H9 (cell line): ENCODE results near the gene ZNF428. TPM values are rescaled to one million over a fixed set of nuclear protein-coding genes. Genes with fewer than 3 reads are reported as not detected.

Experiments used
- DNase-seq: peaks from one replicate; pipeline ENCODE4 v3.0.0-alpha.2; 2017
- H2AFZ ChIP-seq: one replicate; pipeline ENCODE4 v1.6.1; 2013; ENCODE audit warnings: mild to moderate bottlenecking, low read length, control low read depth, moderate library complexity
- H2AK5ac ChIP-seq: 2 replicates; pipeline ENCODE4 v1.6.1; 2013; ENCODE audit warnings: low read length, control low read depth, mixed read lengths; ENCODE audit not compliant: insufficient read length
- H2BK120ac ChIP-seq: one replicate; pipeline ENCODE4 v1.6.1; 2013; ENCODE audit warnings: low read depth, mild to moderate bottlenecking, low read length, control low read depth, inconsistent platforms; ENCODE audit not compliant: poor library complexity, severe bottlenecking
- H2BK12ac ChIP-seq: 2 replicates; pipeline ENCODE4 v1.6.1; 2013; ENCODE audit warnings: low read length, control low read depth, mixed read lengths, low read depth; ENCODE audit not compliant: insufficient read length
- H2BK15ac ChIP-seq: 2 replicates; pipeline ENCODE4 v1.6.1; 2013; ENCODE audit warnings: low read depth, low read length, control low read depth
- H2BK20ac ChIP-seq: one replicate; pipeline ENCODE4 v1.6.1; 2013; ENCODE audit warnings: low read depth, mild to moderate bottlenecking, low read length, control low read depth, inconsistent platforms; ENCODE audit not compliant: poor library complexity, severe bottlenecking
- H2BK5ac ChIP-seq: 2 replicates; pipeline ENCODE4 v1.6.1; 2013; ENCODE audit warnings: low read length, control low read depth, mixed read lengths; ENCODE audit not compliant: insufficient read length
- H3K14ac ChIP-seq: 2 replicates; pipeline ENCODE4 v1.6.1; 2013; ENCODE audit warnings: low read length, control low read depth; ENCODE audit not compliant: insufficient read depth
- H3K18ac ChIP-seq: 2 replicates; pipeline ENCODE4 v1.6.1; 2013; ENCODE audit warnings: low read depth, mild to moderate bottlenecking, mixed read lengths, low read length, control low read depth; ENCODE audit not compliant: insufficient read length
- H3K23ac ChIP-seq: 2 replicates; pipeline ENCODE4 v1.6.1; 2013; ENCODE audit warnings: low read length, control low read depth, mixed read lengths, low read depth; ENCODE audit not compliant: insufficient read length
- H3K23me2 ChIP-seq: 2 replicates; pipeline ENCODE4 v1.6.1; 2013; ENCODE audit warnings: low read depth, mild to moderate bottlenecking, mixed read lengths, low read length, control low read depth; ENCODE audit not compliant: insufficient read length, poor library complexity, severe bottlenecking
- H3K27ac ChIP-seq: 2 replicates; pipeline ENCODE4 v1.5.1; 2013; ENCODE audit warnings: low read length, control low read depth, mixed read lengths, low read depth; ENCODE audit not compliant: insufficient read length
- H3K27me3 ChIP-seq: 2 replicates; pipeline ENCODE4 v1.6.1; 2013; ENCODE audit warnings: low read length, control low read depth, inconsistent platforms; ENCODE audit not compliant: insufficient read depth
- H3K4ac ChIP-seq: 2 replicates; pipeline ENCODE4 v1.6.1; 2013; ENCODE audit warnings: low read depth, mild to moderate bottlenecking, control low read depth, inconsistent platforms, low read length, moderate library complexity
- H3K4me1 ChIP-seq: 2 replicates; pipeline ENCODE4 v1.6.1; 2013; ENCODE audit warnings: low read length, control low read depth, inconsistent platforms; ENCODE audit not compliant: insufficient read depth
- H3K4me2 ChIP-seq: 2 replicates; pipeline ENCODE4 v1.6.1; 2013; ENCODE audit warnings: low read length, control low read depth, mixed read lengths; ENCODE audit not compliant: insufficient read length, insufficient read depth
- H3K56ac ChIP-seq: 2 replicates; pipeline ENCODE4 v1.6.1; 2013; ENCODE audit warnings: low read depth, mild to moderate bottlenecking, mixed read lengths, low read length, control low read depth; ENCODE audit not compliant: insufficient read length
- H3K79me1 ChIP-seq: 2 replicates; pipeline ENCODE4 v1.6.1; 2013; ENCODE audit warnings: low read depth, mild to moderate bottlenecking, moderate library complexity, low read length, control low read depth, inconsistent platforms; ENCODE audit not compliant: insufficient read depth, poor library complexity, severe bottlenecking
- H3K79me2 ChIP-seq: 2 replicates; pipeline ENCODE4 v1.6.1; 2013; ENCODE audit warnings: low read length, control low read depth, inconsistent platforms; ENCODE audit not compliant: insufficient read depth
- H3K9ac ChIP-seq: 2 replicates; pipeline ENCODE4 v1.6.1; 2013; ENCODE audit warnings: low read length, control low read depth, mixed read lengths; ENCODE audit not compliant: insufficient read length; ENCODE audit errors: extremely low read depth
- H3K9me3 ChIP-seq: one replicate; pipeline ENCODE4 v1.6.1; 2013; ENCODE audit warnings: low read depth, low read length, inconsistent platforms; ENCODE audit not compliant: control insufficient read depth
- H3T11ph ChIP-seq: one replicate; pipeline ENCODE4 v1.6.1; 2013; ENCODE audit warnings: mild to moderate bottlenecking, low read length, control low read depth, inconsistent platforms
- H4K20me1 ChIP-seq: one replicate; pipeline ENCODE4 v1.6.1; 2013; ENCODE audit not compliant: control insufficient read depth, insufficient read length, insufficient read depth
- H4K5ac ChIP-seq: 2 replicates; pipeline ENCODE4 v1.6.1; 2013; ENCODE audit warnings: low read depth, mild to moderate bottlenecking, mixed read lengths, low read length, control low read depth; ENCODE audit not compliant: insufficient read length
- H4K8ac ChIP-seq: replicated peaks from 2 replicates; pipeline ENCODE4 v1.6.1; 2013; ENCODE audit warnings: low read length, control low read depth, mixed read lengths, low read depth; ENCODE audit not compliant: insufficient read length
- H4K91ac ChIP-seq: 2 replicates; pipeline ENCODE4 v1.6.1; 2013; ENCODE audit warnings: low read depth, mild to moderate bottlenecking, moderate library complexity, mixed read lengths, low read length, control low read depth; ENCODE audit not compliant: insufficient read length
- H3K27ac Mint-ChIP-seq, 3 experiments: 2 replicates in 2 of 3; 3 replicates in 1 of 3; pipeline ENCODE4 v1.8.0; 2020 to 2021; ENCODE audit warnings: mixed read lengths in 3 of 3, mild to moderate bottlenecking in 1 of 3, moderate library complexity in 1 of 3
- H3K27me3 Mint-ChIP-seq: 2 replicates; pipeline ENCODE4 v1.8.0; 2021; ENCODE audit warnings: low read depth, mild to moderate bottlenecking, moderate library complexity, mixed read lengths
- H3K36me3 Mint-ChIP-seq, 3 experiments: 2 replicates in 2 of 3; 3 replicates in 1 of 3; pipeline ENCODE4 v1.8.0; 2020 to 2021; ENCODE audit warnings: low read depth in 3 of 3, mixed read lengths in 3 of 3; ENCODE audit not compliant: insufficient read depth in 1 of 3
- H3K4me1 Mint-ChIP-seq, 2 experiments: 2 replicates each; pipeline ENCODE4 v1.8.0; 2020; ENCODE audit warnings: mixed read lengths in 2 of 2
- H3K4me3 Mint-ChIP-seq, 2 experiments: 2 replicates in 1 of 2; 3 replicates in 1 of 2; pipeline ENCODE4 v1.8.0; 2020 to 2021; ENCODE audit warnings: mild to moderate bottlenecking in 2 of 2, mixed read lengths in 2 of 2, moderate library complexity in 1 of 2
- H3K9me3 Mint-ChIP-seq, 2 experiments: 2 replicates in 1 of 2; 3 replicates in 1 of 2; pipeline ENCODE4 v1.8.0; 2020; ENCODE audit warnings: mild to moderate bottlenecking in 2 of 2, mixed read lengths in 2 of 2, moderate library complexity in 1 of 2
- WGBS: extraction: QIAGEN DNeasy Blood & Tissue Kit; methylation state at CpG from one replicate; pipeline ENCODE4 v1.1.7; 2013; ENCODE audit warnings: missing lambda C conversion rate, low lambda C conversion rate, mixed read lengths; ENCODE audit not compliant: insufficient read length; ENCODE audit errors: extremely low coverage; 5-methylcytosine and 5-hydroxymethylcytosine counted together
- total RNA-seq: library from RNA; stranded (reverse); gene quantifications from 2 replicates; pipeline ENCODE4 v1.2.1, GENCODE V29; 2021
- TF ChIP-seq, protein P1 (sequence below): fragments of 200-600 bp; sonication (generic); conservative IDR thresholded peaks from 3 replicates; pipeline ENCODE4 v1.8.0; 2021; ENCODE audit warnings: antibody characterized with exemption, mild to moderate bottlenecking

ZNF428 gene
- total RNA-seq, 1 experiment from 2014 or later: 30.3 TPM

- Histone ChIP-seq H3K23ac (no peak overlapping the region), H2BK12ac (no peak overlapping the region), H2AFZ (no peak overlapping the region), H4K5ac (no peak overlapping the region), H3K79me2 (peaks cover 1% of the 10 kb centered on the region; the same call in 1 of the 2 replicates), H3K4ac (no peak overlapping the region), H3K27me3 (no peaks in the 10 kb centered on the region), H3K4me2 (no peak overlapping the region), H2BK5ac (no peak overlapping the region), H3K27ac (no peak overlapping the region), H3T11ph (no peak overlapping the region), H4K20me1 (no peaks in the 10 kb centered on the region), H3K56ac (no peak overlapping the region), H2BK120ac (no peak overlapping the region), H3K9ac (no peak overlapping the region), H2BK15ac (no peak overlapping the region), H4K8ac (no peak overlapping the region), H3K18ac (no peak overlapping the region), H3K4me1 (0 out of 2 replicates have a peak, but pooled peaks cover 2% of the 10 kb centered on the region), H2BK20ac (no peak overlapping the region), H3K79me1 (no peaks in the 10 kb centered on the region), H2AK5ac (no peak overlapping the region), H3K9me3 (no peaks in the 10 kb centered on the region), H3K14ac (no peak overlapping the region), H3K23me2 (peaks cover 20% of the 10 kb centered on the region), H4K91ac (no peak overlapping the region)
- no peaks in the 10 kb centered on the region; a peak in 1 of 5 replicates for H3K9me3 Mint-ChIP-seq
- H3K27ac Mint-ChIP-seq: peak overlapping the region in 2 of 3 experiments; percentile 33 to 88; a peak in 2 of 7 replicates
- H3K36me3 Mint-ChIP-seq: peaks cover 16 to 38% (median 26%) of the 10 kb centered on the region in 3 experiments
- no CpG with 5 or more reads among the region's 63 CpGs for WGBS
- H3K27me3 Mint-ChIP-seq: no peaks in the 10 kb centered on the region
- no peak overlapping the region for H3K4me3 Mint-ChIP-seq
- H3K4me1 Mint-ChIP-seq: peaks cover 8 to 16% of the 10 kb centered on the region in 2 experiments
- DNase-seq: no peak
- TF ChIP-seq, protein P1, sequence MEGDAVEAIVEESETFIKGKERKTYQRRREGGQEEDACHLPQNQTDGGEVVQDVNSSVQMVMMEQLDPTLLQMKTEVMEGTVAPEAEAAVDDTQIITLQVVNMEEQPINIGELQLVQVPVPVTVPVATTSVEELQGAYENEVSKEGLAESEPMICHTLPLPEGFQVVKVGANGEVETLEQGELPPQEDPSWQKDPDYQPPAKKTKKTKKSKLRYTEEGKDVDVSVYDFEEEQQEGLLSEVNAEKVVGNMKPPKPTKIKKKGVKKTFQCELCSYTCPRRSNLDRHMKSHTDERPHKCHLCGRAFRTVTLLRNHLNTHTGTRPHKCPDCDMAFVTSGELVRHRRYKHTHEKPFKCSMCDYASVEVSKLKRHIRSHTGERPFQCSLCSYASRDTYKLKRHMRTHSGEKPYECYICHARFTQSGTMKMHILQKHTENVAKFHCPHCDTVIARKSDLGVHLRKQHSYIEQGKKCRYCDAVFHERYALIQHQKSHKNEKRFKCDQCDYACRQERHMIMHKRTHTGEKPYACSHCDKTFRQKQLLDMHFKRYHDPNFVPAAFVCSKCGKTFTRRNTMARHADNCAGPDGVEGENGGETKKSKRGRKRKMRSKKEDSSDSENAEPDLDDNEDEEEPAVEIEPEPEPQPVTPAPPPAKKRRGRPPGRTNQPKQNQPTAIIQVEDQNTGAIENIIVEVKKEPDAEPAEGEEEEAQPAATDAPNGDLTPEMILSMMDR: no peak
Observed at GRCh38 chr19:43591904-43592772, 27.3 kb downstream of the ZNF428 start.
